ENCODE results near the gene CFAP99. TPM values are rescaled to one million over a fixed set of nuclear protein-coding genes. Genes with fewer than 3 reads are reported as not detected.
A peak's percentile ranks its signal among the peaks of the same experiment; 100 is the strongest.

Gene CFAP99
- total and polyA plus RNA-seq, 2 donors (not counting 1 experiment from before 2014, with no cell fraction given) = not detected

GRCh38 chr4:2461246-2461960, 42.6 kb downstream of the CFAP99 start:
- Histone ChIP-seq H4K20me1 (ENCODE audit: control insufficient read depth, insufficient read depth, low read length, poor library complexity, severe bottlenecking) (peaks cover 15% of the 10 kb centered on the region), H3K9me3 (ENCODE audit: control extremely low read depth in 1 of 3, control insufficient read depth in 2 of 3, insufficient read depth in 1 of 3, low read length in 2 of 3) (no peaks in the 10 kb centered on the region), H3K4me2 (replicated peaks; ENCODE audit: low read depth, low read length, poor library complexity, severe bottlenecking) (no peak overlapping the region), H3K27ac (ENCODE audit: low read length in 2 of 2) (no peak overlapping the region), H3K27me3 (replicated peaks in 1 of 4; ENCODE audit: control extremely low read depth in 1 of 4, control insufficient read depth in 3 of 4, insufficient read depth in 4 of 4, low read length in 3 of 4) (peaks cover 0 to 9% (median 4%) of the 10 kb centered on the region in 4 experiments), H3K4me3 (ENCODE audit: control extremely low read depth in 1 of 5, extremely low read depth in 1 of 5, insufficient read depth in 1 of 5, low read depth in 2 of 5, low read length in 4 of 5) (no peak overlapping the region), H3K79me2 (ENCODE audit: control insufficient read depth, insufficient read depth, low read length) (peaks cover 18% of the 10 kb centered on the region), H3K9ac (ENCODE audit: low read length) (no peak overlapping the region), H3K36me3 (replicated peaks in 1 of 2; ENCODE audit: control extremely low read depth in 1 of 2, control insufficient read depth in 1 of 2, extremely low read depth in 1 of 2, insufficient read depth in 2 of 2, low read length in 1 of 2) (no peaks in the 10 kb centered on the region), H3K4me1 (ENCODE audit: control insufficient read depth in 2 of 2, insufficient read depth in 2 of 2, low read length in 2 of 2) (peaks cover 5 to 10% of the 10 kb centered on the region in 2 donors), H2AFZ (ENCODE audit: insufficient read depth, low read depth, low read length, poor library complexity, severe bottlenecking) (no peak overlapping the region)
- intact Hi-C loops (cut with micrococcal nuclease) = loop anchor here (5.0 kb wide), 1 partner anchor 36 kb away; no protein-coding TSS in a partner anchor
- Mint-ChIP-seq H3K4me1 (peaks cover 7% of the 10 kb centered on the region), H3K9me3 (ENCODE audit: insufficient read depth) (no peaks in the 10 kb centered on the region), H3K27ac (no peak overlapping the region), H3K4me3 (peak overlapping the region; percentile 79), H3K27me3 (peaks cover 3% of the 10 kb centered on the region)
- WGBS (ENCODE audit: insufficient coverage) = 89% methylated on average over 13 of the region's 15 CpGs
- CTCF ChIA-PET = interaction anchor here (1.0 to 7.5 kb wide), 7 partner anchors 43 to 242 kb away, joined by 3 to 54 read pairs (median 4); partner anchors contain the start of genes CFAP99, HAUS3 and POLN
- DNase-seq (no peak), ATAC-seq (ENCODE audit: low read depth) (no peak)
- TF ChIP-seq EZH2 (IDR thresholded peaks at IDR 0.05; ENCODE audit: borderline replicate concordance, insufficient read depth, low read depth, low read length, poor library complexity, severe bottlenecking) (no peak), CTCF (IDR thresholded peaks at IDR 0.05) (no peak)
- POLR2A ChIA-PET = no interaction called here

Data from B cell (primary cell).